Loucy (cell line): Measurements from ENCODE around the gene CERS2.

Experiments used
- H2AFZ ChIP-seq: fragments of 200-600 bp; sonication (generic); 2 replicates; pipeline ENCODE4 v1.6.0; 2016; ENCODE audit warnings: antibody characterized with exemption, mild to moderate bottlenecking, low read length, moderate library complexity
- H3F3A ChIP-seq: fragments of 200-600 bp; 2 replicates; pipeline ENCODE4 v1.6.0; 2016; ENCODE audit warnings: antibody characterized with exemption, low read depth, mild to moderate bottlenecking
- H3K27me3 ChIP-seq: fragments of 200-600 bp; sonication (generic); 2 replicates; pipeline ENCODE4 v1.6.1; 2014; ENCODE audit warnings: low read length, mild to moderate bottlenecking; ENCODE audit not compliant: insufficient read depth, poor library complexity, severe bottlenecking
- H3K36me3 ChIP-seq: fragments of 200-600 bp; sonication (generic); 2 replicates; pipeline ENCODE4 v1.6.1; 2016; ENCODE audit warnings: low read length; ENCODE audit not compliant: insufficient read depth
- H3K4me1 ChIP-seq: fragments of 200-600 bp; sonication (generic); 2 replicates; pipeline ENCODE4 v1.5.1; 2014; ENCODE audit warnings: low read length, mild to moderate bottlenecking; ENCODE audit not compliant: insufficient read depth, poor library complexity, severe bottlenecking
- H3K4me2 ChIP-seq: fragments of 200-600 bp; sonication (generic); 2 replicates; pipeline ENCODE4 v1.6.0; 2014; ENCODE audit warnings: antibody characterized with exemption, low read length, low read depth, mild to moderate bottlenecking; ENCODE audit not compliant: poor library complexity, severe bottlenecking
- H3K4me3 ChIP-seq: fragments of 200-600 bp; sonication (generic); 2 replicates; pipeline ENCODE4 v1.5.1; 2014; ENCODE audit warnings: low read length, mild to moderate bottlenecking, mixed read lengths; ENCODE audit not compliant: poor library complexity, severe bottlenecking
- H3K79me2 ChIP-seq: fragments of 200-600 bp; sonication (generic); 2 replicates; pipeline ENCODE4 v1.6.1; 2014; ENCODE audit warnings: low read length; ENCODE audit not compliant: insufficient read depth
- H3K9ac ChIP-seq: fragments of 200-600 bp; sonication (generic); 2 replicates; pipeline ENCODE4 v1.6.0; 2014; ENCODE audit warnings: mild to moderate bottlenecking, low read depth, low read length, moderate library complexity; ENCODE audit not compliant: poor library complexity, severe bottlenecking
- H3K9me2 ChIP-seq: fragments of 200-600 bp; sonication (generic); replicated peaks from 2 replicates; pipeline ENCODE4 v1.6.1; 2016; ENCODE audit warnings: low read depth, low read length, mixed read lengths
- H3K9me3 ChIP-seq: fragments of 200-600 bp; sonication (generic); 2 replicates; pipeline ENCODE4 v1.6.1; 2014; ENCODE audit warnings: mild to moderate bottlenecking, antibody characterized with exemption, low read length, low read depth; ENCODE audit not compliant: insufficient read depth
- H4K20me1 ChIP-seq: fragments of 200-600 bp; sonication (generic); 2 replicates; pipeline ENCODE4 v1.6.0; 2014; ENCODE audit warnings: antibody characterized with exemption, low read length, mild to moderate bottlenecking; ENCODE audit not compliant: insufficient read depth, poor library complexity, severe bottlenecking
- EZH2phosphoT487 ChIP-seq: fragments of 200-600 bp; IDR thresholded peaks from 2 replicates; pipeline ENCODE4 v1.6.1; 2018; ENCODE audit warnings: antibody characterized with exemption, mild to moderate bottlenecking, moderate library complexity, borderline replicate concordance
- TF ChIP-seq, protein P1 (sequence below): fragments of 200-600 bp; sonication (generic); conservative IDR thresholded peaks from 2 replicates; pipeline ENCODE4 v1.5.1; 2014; ENCODE audit warnings: mild to moderate bottlenecking, antibody characterized with exemption, low read length

The CERS2 gene, protein sequence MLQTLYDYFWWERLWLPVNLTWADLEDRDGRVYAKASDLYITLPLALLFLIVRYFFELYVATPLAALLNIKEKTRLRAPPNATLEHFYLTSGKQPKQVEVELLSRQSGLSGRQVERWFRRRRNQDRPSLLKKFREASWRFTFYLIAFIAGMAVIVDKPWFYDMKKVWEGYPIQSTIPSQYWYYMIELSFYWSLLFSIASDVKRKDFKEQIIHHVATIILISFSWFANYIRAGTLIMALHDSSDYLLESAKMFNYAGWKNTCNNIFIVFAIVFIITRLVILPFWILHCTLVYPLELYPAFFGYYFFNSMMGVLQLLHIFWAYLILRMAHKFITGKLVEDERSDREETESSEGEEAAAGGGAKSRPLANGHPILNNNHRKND

DNA sequence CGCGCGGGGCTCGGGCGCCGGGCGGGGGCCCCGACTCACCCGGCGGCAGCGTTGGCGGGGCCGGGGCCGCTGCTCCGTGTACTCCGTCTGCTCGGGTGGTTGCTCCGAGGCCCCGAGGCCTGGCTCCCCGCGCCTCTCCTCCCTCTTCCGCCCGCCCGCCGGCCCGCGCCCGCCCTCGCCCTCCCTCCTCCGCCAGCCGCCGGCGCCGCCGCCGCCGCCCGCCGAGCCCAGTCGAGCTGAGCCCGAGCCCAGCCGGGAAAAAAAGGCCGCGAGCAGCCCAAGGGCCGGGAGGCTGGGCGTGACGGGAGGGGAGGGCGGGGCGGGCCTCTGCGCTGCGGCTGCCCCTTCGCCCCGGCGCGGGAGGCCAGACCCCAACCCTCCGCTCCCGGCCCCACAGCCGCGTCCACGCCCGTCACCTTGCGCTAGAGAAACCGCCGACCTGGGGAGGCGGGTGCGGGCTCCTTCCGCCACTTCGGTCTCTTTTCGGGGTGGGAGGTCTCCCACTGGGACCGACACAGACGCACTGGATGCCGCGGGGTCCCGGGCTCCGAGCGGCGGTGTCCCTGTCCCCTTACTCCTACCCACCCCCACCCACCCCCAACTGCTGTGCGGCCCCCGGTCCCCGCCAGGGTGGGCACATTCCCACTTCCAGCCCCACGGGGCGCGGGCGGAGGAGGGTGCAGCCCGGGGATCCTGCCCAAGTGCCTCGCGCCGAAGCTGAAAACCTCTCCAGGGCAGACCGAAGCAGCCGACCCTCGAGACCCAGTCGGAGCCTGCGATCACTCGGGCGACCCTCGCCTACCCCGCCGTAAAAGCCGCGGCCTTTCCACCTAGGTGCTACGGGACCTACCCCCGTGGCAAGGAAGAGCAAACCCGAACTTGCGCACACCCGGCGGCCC lies at the start of gene CERS2:
Gene CERS2, minus strand, starts transcription at position 256 of the 899 bp plus-strand sequence. CDS start 5,745 bp downstream, outside the sequence.
- peak within 1 kb of the TSS; percentile 98 for H3K9ac ChIP-seq
- no peak for TF ChIP-seq EZH2phosphoT487
- TF ChIP-seq, protein P1, sequence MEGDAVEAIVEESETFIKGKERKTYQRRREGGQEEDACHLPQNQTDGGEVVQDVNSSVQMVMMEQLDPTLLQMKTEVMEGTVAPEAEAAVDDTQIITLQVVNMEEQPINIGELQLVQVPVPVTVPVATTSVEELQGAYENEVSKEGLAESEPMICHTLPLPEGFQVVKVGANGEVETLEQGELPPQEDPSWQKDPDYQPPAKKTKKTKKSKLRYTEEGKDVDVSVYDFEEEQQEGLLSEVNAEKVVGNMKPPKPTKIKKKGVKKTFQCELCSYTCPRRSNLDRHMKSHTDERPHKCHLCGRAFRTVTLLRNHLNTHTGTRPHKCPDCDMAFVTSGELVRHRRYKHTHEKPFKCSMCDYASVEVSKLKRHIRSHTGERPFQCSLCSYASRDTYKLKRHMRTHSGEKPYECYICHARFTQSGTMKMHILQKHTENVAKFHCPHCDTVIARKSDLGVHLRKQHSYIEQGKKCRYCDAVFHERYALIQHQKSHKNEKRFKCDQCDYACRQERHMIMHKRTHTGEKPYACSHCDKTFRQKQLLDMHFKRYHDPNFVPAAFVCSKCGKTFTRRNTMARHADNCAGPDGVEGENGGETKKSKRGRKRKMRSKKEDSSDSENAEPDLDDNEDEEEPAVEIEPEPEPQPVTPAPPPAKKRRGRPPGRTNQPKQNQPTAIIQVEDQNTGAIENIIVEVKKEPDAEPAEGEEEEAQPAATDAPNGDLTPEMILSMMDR: no peak
- H3F3A ChIP-seq: peaks cover 5% of the 10 kb centered on the region; the same call in 1 of the 2 replicates
- peak within 1 kb of the TSS; percentile 96 for H3K4me2 ChIP-seq
- no peaks in the 10 kb centered on the region for H3K9me2 ChIP-seq
- no peaks in the 10 kb centered on the region for H3K27me3 ChIP-seq
- H2AFZ ChIP-seq: peak within 1 kb of the TSS; percentile 73
- H3K4me1 ChIP-seq: peaks cover 63% of the 10 kb centered on the region
- H3K36me3 ChIP-seq: no peaks in the 10 kb centered on the region
- peak within 1 kb of the TSS; percentile 100 for H3K4me3 ChIP-seq
- H3K9me3 ChIP-seq: no peaks in the 10 kb centered on the region
- peaks cover 36% of the 10 kb centered on the region for H4K20me1 ChIP-seq
- H3K79me2 ChIP-seq: peaks cover 46% of the 10 kb centered on the region

DNA sequence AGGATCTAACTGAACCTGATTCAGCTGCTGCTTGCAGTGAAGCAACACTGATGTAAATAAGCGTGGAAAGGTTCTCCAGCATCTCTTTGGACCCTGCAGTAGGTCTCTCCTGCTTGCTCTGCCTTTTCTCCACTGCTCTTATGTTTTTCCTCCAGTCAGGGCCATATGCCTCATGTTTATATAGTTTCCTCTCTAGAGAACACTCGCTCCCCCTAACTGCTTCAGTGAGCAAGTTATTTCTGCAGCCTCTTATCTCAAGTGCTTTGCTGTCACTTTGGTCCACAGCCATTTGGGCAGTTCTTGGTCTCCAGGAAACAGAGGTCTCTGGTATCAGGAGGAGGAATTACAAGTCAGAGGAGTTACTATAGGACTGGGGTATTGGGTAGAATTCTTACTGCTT lies 38.9 kb upstream of the CERS2 start:
- no peaks in the 10 kb centered on the region for H3K27me3 ChIP-seq
- peak overlapping the region; percentile 48 for H3K4me2 ChIP-seq
- H3K4me1 ChIP-seq: peaks cover 47% of the 10 kb centered on the region
- H3F3A ChIP-seq: peaks cover 7% of the 10 kb centered on the region; the same call in 1 of the 2 replicates
- H3K36me3 ChIP-seq: no peaks in the 10 kb centered on the region
- TF ChIP-seq, protein P1: peak; percentile 22; the same call in 1 of the 2 replicates
- TF ChIP-seq EZH2phosphoT487: no peak
- no peaks in the 10 kb centered on the region for H4K20me1 ChIP-seq
- H3K9ac ChIP-seq: peak overlapping the region; percentile 13
- peaks cover 32% of the 10 kb centered on the region for H3K79me2 ChIP-seq
- no peak overlapping the region for H2AFZ ChIP-seq
- H3K9me2 ChIP-seq: no peaks in the 10 kb centered on the region
- no peaks in the 10 kb centered on the region for H3K9me3 ChIP-seq
- H3K4me3 ChIP-seq: peak overlapping the region; percentile 15

DNA sequence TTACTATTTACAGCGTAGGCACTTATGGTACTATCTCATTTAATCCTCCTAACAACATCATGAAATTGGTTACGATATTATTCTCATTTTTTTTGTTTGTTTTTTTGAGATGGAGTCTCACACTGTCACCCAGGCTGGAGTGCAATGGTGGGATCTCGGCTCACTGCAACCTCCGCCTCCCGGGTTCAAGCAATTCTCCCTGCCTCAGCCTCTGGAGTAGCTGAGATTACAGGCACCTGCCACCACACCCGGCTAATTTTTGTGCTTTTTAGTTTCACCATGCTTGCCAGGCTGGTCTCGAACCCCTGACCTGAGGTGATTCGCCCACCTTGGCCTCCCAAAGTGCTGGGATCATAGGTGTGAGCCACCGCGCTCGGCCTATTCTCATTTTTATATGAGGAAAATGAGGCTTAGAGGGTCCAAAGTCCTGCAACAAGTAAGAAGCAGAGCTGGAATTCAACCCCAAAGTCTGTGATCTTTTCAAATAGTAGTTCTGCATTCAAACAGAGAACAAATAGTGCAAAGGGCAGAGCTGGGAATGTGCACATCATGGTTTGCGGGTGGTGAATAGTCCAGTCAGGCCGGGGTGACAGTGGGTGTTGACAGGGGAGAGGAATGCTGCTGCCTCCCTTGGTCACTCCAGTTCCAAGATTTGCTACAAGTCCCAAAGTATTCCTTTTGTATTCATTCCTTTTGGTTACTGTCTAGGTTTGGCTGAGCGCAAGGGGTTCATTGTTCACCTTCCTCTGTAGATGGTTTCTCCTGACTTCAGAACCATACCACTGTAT lies 38.2 kb upstream of the CERS2 start:
- Histone ChIP-seq H3K4me2 (peak overlapping the region; percentile 48), H3F3A (peaks cover 7% of the 10 kb centered on the region; the same call in 1 of the 2 replicates), H3K79me2 (peaks cover 34% of the 10 kb centered on the region), H3K4me1 (peaks cover 50% of the 10 kb centered on the region), H3K27me3 (no peaks in the 10 kb centered on the region), H3K36me3 (no peaks in the 10 kb centered on the region), H3K9ac (peak overlapping the region; percentile 17), H3K4me3 (peak overlapping the region; percentile 15), H3K9me2 (no peaks in the 10 kb centered on the region), H2AFZ (no peak overlapping the region), H4K20me1 (no peaks in the 10 kb centered on the region), H3K9me3 (no peaks in the 10 kb centered on the region)
- no peak for TF ChIP-seq EZH2phosphoT487
- TF ChIP-seq, protein P1: no peak
